Measurements from ENCODE around the gene RPA1. TPM values are rescaled to one million over a fixed set of nuclear protein-coding genes. Genes with fewer than 3 reads are reported as not detected.

RPA1 gene
- total and polyA plus RNA-seq, 9 of the 15 experiments (the other 6 are each of a cell fraction or from before 2014, with no cell fraction given) = 25.2 to 125 (median 47.4) TPM

DNA sequence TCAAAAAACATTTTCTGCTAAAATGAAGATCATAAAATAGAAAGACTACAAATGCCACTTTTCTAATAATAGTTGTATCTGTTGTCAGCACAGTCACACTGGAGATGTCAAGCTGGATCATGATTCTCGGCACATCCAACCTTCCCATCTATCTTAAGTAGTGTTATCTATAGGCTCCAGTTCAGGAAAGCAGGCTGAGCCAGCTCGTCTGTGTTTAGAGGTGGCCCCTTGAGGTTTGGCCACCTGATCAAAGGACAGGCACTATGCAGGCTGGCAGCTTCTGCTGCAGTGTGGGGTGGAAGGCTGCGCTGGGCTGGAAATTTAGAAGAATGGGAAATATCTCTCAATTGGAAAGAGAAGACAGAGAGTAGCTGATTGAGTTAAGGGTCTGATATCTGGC is 32.5 kb upstream of the RPA1 start (continued):
- TF ChIP-seq ZNF696 (CRISPR knock-in tag; conservative IDR thresholded peaks at IDR 0.05) (no peak), EZH2 (IDR thresholded peaks at IDR 0.05; ENCODE audit: borderline replicate concordance, low read depth, low read length) (no peak), NRF1 (conservative IDR thresholded peaks at IDR 0.05 in 1 of 2, IDR thresholded peaks at IDR 0.05 in 1 of 2) (no peak), TBP (optimal IDR thresholded peaks at IDR 0.05; ENCODE audit: low read depth, low read length) (no peak), CEBPB (tag; IDR thresholded peaks at IDR 0.05) (no peak), HMG20B (CRISPR knock-in tag; IDR thresholded peaks at IDR 0.05) (no peak), TCF3 (CRISPR knock-in tag; IDR thresholded peaks at IDR 0.05) (peak; percentile 66), CBX2 (IDR thresholded peaks at IDR 0.05; ENCODE audit: insufficient read depth, low read length, poor library complexity, severe bottlenecking) (no peak), SREBF1 (IDR thresholded peaks at IDR 0.05; ENCODE audit: borderline replicate concordance, low read depth, low read length) (no peak), TCF7L2 (IDR thresholded peaks at IDR 0.05; ENCODE audit: low read depth, low read length) (no peak), ZNF311 (CRISPR knock-in tag; IDR thresholded peaks at IDR 0.05) (no peak), KLF10 (CRISPR knock-in tag; IDR thresholded peaks at IDR 0.05) (no peak), ZNF668 (CRISPR knock-in tag; IDR thresholded peaks at IDR 0.05) (no peak), CBFA2T3 (IDR thresholded peaks at IDR 0.05) (peak; percentile 72), DDX20 (tag; IDR thresholded peaks at IDR 0.05; ENCODE audit: low read depth) (no peak), ARID1B (IDR thresholded peaks at IDR 0.05) (peak; percentile 44; the same call in 1 of the 2 replicates), NR3C1 (CRISPR knock-in tag; IDR thresholded peaks at IDR 0.05) (no peak), HDAC8 (tag; IDR thresholded peaks at IDR 0.05) (no peak), KLF13 (tag; IDR thresholded peaks at IDR 0.05; ENCODE audit: borderline replicate concordance, low read depth) (no peak)
- TF ChIP-seq, protein P1, sequence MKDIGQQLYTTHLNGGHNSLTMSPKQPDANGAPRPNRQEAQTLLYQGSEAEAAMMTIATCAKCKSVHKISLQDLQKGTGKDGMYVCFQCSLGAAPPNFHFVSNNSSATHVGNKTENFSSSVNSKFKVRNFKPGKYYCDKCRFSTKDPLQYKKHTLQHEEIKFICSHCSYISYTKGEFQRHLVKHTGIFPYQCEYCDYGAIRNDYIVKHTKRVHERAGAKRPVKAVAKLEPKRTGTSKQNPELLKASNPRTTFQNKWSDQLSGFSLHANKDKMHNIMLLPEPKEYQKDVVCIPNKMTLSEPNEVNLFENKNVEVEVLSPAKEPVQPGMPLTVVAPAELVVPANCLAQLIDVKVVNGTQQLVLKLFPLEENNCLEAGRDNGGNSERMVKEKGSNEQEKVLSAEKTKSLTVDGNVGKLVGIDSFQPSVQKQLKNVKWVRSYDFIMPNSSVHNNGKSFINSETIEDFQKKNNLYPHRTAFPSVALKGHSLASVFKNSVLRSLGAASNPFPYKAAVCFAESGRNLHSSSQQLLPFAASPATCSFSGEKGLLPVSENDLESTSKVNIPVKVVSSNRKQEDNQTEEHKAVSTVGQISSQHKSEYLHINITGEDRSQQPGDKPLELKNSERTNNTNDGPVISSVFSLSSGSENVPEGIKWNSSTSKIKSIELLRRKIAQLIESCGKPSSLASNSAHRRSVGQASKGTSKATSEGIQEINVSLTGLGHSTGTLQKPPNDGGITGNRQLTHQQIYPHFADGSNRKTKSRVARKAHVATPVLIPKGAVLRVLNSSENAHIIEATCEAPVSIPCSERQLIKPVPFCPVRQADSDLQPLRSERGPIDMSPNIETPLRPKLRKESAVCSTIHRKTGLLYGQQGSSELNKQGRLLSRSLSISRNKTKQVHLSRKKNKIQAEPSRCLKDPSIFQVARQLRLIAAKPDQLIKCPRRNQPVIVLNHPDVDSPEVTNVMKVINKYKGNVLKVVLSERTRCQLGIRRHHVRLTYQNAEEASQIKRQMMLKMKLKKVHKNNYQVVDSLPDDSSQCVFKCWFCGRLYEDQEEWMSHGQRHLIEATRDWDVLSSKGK (CRISPR knock-in tag; IDR thresholded peaks at IDR 0.05) = no peak
- TF ChIP-seq, protein P2, sequence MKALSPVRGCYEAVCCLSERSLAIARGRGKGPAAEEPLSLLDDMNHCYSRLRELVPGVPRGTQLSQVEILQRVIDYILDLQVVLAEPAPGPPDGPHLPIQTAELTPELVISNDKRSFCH (CRISPR knock-in tag; IDR thresholded peaks at IDR 0.05) = no peak
- TF ChIP-seq, protein P2 (tag; IDR thresholded peaks at IDR 0.05) = no peak
- TF ChIP-seq, protein P3, sequence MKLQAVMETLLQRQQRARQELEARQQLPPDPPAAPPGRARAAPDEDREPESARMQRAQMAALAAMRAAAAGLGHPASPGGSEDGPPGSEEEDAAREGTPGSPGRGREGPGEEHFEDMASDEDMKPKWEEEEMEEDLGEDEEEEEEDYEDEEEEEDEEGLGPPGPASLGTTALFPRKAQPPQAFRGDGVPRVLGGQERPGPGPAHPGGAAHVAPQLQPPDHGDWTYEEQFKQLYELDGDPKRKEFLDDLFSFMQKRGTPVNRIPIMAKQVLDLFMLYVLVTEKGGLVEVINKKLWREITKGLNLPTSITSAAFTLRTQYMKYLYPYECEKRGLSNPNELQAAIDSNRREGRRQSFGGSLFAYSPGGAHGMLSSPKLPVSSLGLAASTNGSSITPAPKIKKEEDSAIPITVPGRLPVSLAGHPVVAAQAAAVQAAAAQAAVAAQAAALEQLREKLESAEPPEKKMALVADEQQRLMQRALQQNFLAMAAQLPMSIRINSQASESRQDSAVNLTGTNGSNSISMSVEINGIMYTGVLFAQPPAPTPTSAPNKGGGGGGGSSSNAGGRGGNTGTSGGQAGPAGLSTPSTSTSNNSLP (IDR thresholded peaks at IDR 0.05; ENCODE audit: borderline replicate concordance, low read depth, low read length) = no peak
- TF ChIP-seq, protein P4, sequence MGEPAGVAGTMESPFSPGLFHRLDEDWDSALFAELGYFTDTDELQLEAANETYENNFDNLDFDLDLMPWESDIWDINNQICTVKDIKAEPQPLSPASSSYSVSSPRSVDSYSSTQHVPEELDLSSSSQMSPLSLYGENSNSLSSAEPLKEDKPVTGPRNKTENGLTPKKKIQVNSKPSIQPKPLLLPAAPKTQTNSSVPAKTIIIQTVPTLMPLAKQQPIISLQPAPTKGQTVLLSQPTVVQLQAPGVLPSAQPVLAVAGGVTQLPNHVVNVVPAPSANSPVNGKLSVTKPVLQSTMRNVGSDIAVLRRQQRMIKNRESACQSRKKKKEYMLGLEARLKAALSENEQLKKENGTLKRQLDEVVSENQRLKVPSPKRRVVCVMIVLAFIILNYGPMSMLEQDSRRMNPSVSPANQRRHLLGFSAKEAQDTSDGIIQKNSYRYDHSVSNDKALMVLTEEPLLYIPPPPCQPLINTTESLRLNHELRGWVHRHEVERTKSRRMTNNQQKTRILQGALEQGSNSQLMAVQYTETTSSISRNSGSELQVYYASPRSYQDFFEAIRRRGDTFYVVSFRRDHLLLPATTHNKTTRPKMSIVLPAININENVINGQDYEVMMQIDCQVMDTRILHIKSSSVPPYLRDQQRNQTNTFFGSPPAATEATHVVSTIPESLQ (CRISPR knock-in tag; IDR thresholded peaks at IDR 0.05) = no peak
